EL (cell line): ENCODE data around the gene APBB1IP.
A peak's percentile ranks its signal among the peaks of the same experiment; 100 is the strongest.
"Not testable (repeated sequence)": the region's sequence is repeated elsewhere in the genome, so short reads cannot be mapped to it uniquely, and the experiment has no call there.

ENCODE experiments used
- DNase-seq: peaks from one replicate; pipeline ENCODE4 v3.0.0-alpha.2; 2016

The APBB1IP gene

GRCh38 chr10:26445411-26446031 is 7.4 kb downstream of the APBB1IP start:
- peak; percentile 25 for DNase-seq

- no peak for DNase-seq
Measured at GRCh38 chr10:26446258-26446657, 8.1 kb downstream of the APBB1IP start.

- no peak for DNase-seq
Measured at GRCh38 chr10:26448292-26448691, 10.2 kb downstream of the APBB1IP start.

- DNase-seq, result no peak
Measured at GRCh38 chr10:26448706-26449435, 10.7 kb downstream of the APBB1IP start.

GRCh38 chr10:26449726-26450125 is 11.6 kb downstream of the APBB1IP start:
- no peak for DNase-seq

GRCh38 chr10:26451903-26452302 is 13.8 kb downstream of the APBB1IP start:
- no peak for DNase-seq

- DNase-seq, result no peak
Measured at GRCh38 chr10:26453850-26454249, 15.7 kb downstream of the APBB1IP start.

GRCh38 chr10:26454891-26455290 is 16.8 kb downstream of the APBB1IP start:
- DNase-seq, result no peak

GRCh38 chr10:26455567-26456315 is 17.6 kb downstream of the APBB1IP start:
- no peak for DNase-seq

GRCh38 chr10:26457088-26457487 is 18.9 kb downstream of the APBB1IP start:
- DNase-seq, result no peak

- DNase-seq, result no peak
Measured at GRCh38 chr10:26460736-26461135, 22.6 kb downstream of the APBB1IP start.

GRCh38 chr10:26463986-26464385 is 25.8 kb downstream of the APBB1IP start:
- DNase-seq, result no peak

GRCh38 chr10:26464632-26465280 is 26.6 kb downstream of the APBB1IP start:
- no peak for DNase-seq

GRCh38 chr10:26466531-26466930 is 28.4 kb downstream of the APBB1IP start:
- not testable (repeated sequence) for DNase-seq

GRCh38 chr10:26467639-26468038 is 29.5 kb downstream of the APBB1IP start:
- no peak for DNase-seq

- DNase-seq, result peak; percentile 86
Measured at GRCh38 chr10:26468291-26468690, 30.1 kb downstream of the APBB1IP start.

GRCh38 chr10:26468700-26469099 is 30.6 kb downstream of the APBB1IP start:
- no peak for DNase-seq

GRCh38 chr10:26472492-26472778 is 34.3 kb downstream of the APBB1IP start:
- DNase-seq, result no peak

GRCh38 chr10:26474026-26474425 is 35.9 kb downstream of the APBB1IP start:
- DNase-seq, result peak; percentile 68

GRCh38 chr10:26474845-26475244 is 36.7 kb downstream of the APBB1IP start:
- DNase-seq, result not testable (repeated sequence)

- no peak for DNase-seq
Measured at GRCh38 chr10:26475386-26475785, 37.2 kb downstream of the APBB1IP start.

- no peak for DNase-seq
Measured at GRCh38 chr10:26477501-26477900, 39.4 kb downstream of the APBB1IP start.

- DNase-seq, result no peak
Measured at GRCh38 chr10:26478061-26478460, 39.9 kb downstream of the APBB1IP start.
